ENCODE measurements around the gene PRICKLE3. TPM values are rescaled to one million over a fixed set of nuclear protein-coding genes. Genes with fewer than 3 reads are reported as not detected.
"Not testable (repeated sequence)": the region's sequence is repeated elsewhere in the genome, so short reads cannot be mapped to it uniquely, and the experiment has no call there.

Gene PRICKLE3
- total RNA-seq, 1 experiment from 2014 or later: 21.1 TPM

GRCh38 chrX:49189606-49190005 is 3.4 kb upstream of the PRICKLE3 start:
- no peak for DNase-seq (ENCODE audit: low read depth, low spot score)
- in situ Hi-C loops (cut with HindIII; ENCODE audit: low pct_unique_long_range_greater_than_20kb, low sequenced_read_pairs): no loop called here

GRCh38 chrX:49188468-49189076 is 2.4 kb upstream of the PRICKLE3 start:
- in situ Hi-C loops (cut with HindIII; ENCODE audit: low pct_unique_long_range_greater_than_20kb, low sequenced_read_pairs): no loop called here
- DNase-seq (ENCODE audit: low read depth, low spot score): no peak

- DNase-seq (ENCODE audit: low read depth, low spot score): no peak
- in situ Hi-C loops (cut with HindIII; ENCODE audit: low pct_unique_long_range_greater_than_20kb, low sequenced_read_pairs): no loop called here
Measured at GRCh38 chrX:49187526-49187925, 1.4 kb upstream of the PRICKLE3 start.

DNA sequence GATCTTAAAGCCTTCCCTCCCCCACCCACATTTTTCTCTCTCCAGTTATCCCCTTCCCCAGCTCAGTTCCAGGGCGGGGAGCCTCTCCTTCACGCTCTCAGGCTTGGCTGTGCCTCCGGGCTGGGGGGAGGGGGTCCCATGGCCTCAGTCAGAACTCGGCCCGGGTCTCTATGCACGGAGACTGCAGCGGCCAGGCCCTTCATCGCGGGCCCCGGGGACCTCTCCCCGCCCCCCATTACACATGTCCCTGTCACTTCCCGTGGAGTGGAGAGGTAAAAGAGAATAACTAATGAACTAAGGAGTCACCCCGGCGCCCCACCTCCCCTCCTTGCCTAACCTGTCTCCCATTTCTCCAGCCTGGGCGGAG is 838 bp upstream of the PRICKLE3 start:
- no peak for DNase-seq (ENCODE audit: low read depth, low spot score)
- in situ Hi-C loops (cut with HindIII; ENCODE audit: low pct_unique_long_range_greater_than_20kb, low sequenced_read_pairs): no loop called here

DNA sequence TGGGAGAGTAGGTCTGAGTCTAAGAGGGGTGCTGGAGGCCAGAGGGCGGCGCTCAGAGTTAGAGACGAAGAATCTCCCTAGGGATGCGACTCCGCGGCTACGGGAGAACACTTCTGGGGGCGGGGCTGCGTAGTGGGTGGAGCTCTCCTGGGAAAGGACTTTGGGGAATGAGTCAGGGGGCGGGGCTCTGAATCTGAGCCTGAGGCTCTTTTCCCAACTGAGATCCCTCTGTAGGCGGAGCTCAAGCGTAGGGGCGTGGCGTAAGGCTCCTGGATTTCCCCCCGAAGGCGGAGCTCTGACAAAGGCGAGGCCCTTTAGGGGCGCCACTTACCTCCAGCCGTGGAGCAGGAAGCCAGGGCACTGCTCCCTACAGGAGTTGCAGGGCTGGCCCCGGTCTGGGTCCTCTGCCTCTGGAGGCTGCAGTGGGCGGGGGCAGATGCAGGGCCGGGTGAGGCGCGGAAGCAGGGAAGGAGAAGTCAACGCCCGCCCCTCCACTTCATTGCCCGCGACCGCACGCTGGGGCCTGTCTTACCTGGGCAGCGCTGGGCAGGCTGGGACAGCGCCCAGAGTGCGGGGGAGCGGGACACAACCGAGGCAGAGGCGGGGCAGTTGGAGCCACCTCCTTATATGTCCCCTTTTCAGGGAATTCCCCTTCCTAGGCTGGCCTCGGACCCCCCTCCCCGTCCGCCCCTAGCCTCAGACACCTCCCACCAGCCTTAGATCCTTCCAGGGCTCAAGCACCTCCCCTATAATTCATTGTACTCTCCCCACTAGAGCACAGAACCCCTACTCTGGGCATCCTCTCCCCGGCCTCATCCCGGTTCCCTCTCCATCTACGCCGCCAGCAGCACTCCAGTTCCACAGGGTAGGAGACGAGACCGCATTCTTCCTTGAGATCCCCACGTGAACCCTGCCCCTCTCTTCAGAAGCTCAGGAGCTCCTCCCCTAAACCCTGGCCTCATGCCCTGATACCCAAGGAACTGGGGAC is 1.6 kb downstream of the PRICKLE3 start:
- in situ Hi-C loops (cut with HindIII; ENCODE audit: low pct_unique_long_range_greater_than_20kb, low sequenced_read_pairs): no loop called here
- DNase-seq (ENCODE audit: low read depth, low spot score): peak; percentile 91

DNA sequence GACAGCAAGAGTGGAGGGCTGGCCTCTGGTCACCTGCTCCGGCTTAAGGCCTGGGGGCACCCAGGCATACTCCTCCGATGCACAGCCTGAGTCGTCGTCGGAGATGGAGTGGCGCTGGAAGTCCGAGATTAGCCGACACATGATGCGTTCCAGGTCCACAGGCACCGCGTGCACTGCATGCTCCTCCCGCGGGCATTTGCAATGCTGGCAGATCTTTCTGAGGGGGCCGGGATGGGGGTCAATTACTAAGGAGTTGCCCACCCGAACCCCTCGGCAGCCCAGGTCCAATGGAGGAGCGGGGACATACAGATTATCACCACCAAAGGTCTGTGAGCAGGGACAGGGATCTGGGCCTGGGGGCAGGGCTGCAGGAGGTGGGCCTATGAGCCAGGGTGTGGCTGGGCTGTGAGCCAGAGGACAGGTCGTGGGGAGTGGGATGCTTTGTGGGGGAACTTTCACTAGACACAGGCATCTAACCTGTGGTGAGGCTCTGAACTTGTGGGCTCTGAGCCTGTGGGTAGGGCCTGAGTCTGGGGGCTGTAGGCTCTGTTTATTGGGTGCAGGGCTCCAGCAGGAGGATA is 2.4 kb downstream of the PRICKLE3 start:
- no peak for DNase-seq (ENCODE audit: low read depth, low spot score)
- in situ Hi-C loops (cut with HindIII; ENCODE audit: low pct_unique_long_range_greater_than_20kb, low sequenced_read_pairs): no loop called here

DNA sequence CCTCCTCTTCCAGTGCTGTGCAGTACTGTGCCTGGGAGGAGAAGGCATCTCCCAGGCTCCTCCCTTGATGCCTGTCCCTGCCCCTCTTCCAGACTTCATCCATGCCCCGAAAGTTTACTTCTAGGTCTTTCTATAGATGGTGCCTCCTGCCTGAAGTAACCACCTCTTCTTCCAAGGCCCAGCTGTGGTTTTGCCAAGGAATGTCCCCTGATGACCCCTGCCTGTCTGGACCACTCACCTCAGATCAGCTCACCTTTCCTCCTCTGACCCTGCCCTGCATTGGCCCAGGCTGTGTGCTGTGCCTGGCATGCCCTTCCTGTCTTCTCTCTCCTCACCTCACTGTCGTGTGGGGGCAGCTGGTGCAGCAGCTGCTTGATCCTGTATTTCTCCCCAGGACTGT is 6.8 kb downstream of the PRICKLE3 start:
- no peak for DNase-seq (ENCODE audit: low read depth, low spot score)
- in situ Hi-C loops (cut with HindIII; ENCODE audit: low pct_unique_long_range_greater_than_20kb, low sequenced_read_pairs): no loop called here

- in situ Hi-C loops (cut with HindIII; ENCODE audit: low pct_unique_long_range_greater_than_20kb, low sequenced_read_pairs): no loop called here
- no peak for DNase-seq (ENCODE audit: low read depth, low spot score)
Measured at GRCh38 chrX:49178537-49178936, 7.6 kb downstream of the PRICKLE3 start.

GRCh38 chrX:49177873-49178480 is 8.2 kb downstream of the PRICKLE3 start:
- in situ Hi-C loops (cut with HindIII; ENCODE audit: low pct_unique_long_range_greater_than_20kb, low sequenced_read_pairs): no loop called here
- DNase-seq (ENCODE audit: low read depth, low spot score): no peak

DNA sequence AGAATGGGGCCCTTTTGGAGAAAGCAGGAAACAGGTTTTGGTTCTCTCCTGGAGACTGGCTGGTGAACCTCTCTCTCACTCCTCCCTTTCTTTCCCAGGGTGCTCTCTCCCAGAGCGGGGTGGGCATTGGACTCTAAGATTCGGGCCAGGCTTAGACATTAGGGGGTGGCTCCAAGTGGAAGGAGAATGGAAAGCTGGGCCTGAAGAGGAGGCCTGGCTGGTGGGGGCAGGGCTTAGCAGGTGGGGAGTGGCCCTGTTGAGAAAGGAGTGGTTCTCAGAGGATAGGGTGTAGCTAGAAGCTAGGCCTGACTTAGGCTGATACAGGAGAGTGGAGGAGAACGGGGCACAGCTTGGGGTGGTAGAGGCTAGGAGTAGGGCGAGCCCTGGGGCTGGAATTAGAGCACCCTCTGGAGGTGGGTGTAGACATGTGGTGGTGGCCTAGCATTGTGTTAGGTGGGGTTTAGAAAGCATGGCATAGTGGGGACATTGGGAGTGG is 8.8 kb downstream of the PRICKLE3 start:
- no peak for DNase-seq (ENCODE audit: low read depth, low spot score)
- in situ Hi-C loops (cut with HindIII; ENCODE audit: low pct_unique_long_range_greater_than_20kb, low sequenced_read_pairs): no loop called here

DNA sequence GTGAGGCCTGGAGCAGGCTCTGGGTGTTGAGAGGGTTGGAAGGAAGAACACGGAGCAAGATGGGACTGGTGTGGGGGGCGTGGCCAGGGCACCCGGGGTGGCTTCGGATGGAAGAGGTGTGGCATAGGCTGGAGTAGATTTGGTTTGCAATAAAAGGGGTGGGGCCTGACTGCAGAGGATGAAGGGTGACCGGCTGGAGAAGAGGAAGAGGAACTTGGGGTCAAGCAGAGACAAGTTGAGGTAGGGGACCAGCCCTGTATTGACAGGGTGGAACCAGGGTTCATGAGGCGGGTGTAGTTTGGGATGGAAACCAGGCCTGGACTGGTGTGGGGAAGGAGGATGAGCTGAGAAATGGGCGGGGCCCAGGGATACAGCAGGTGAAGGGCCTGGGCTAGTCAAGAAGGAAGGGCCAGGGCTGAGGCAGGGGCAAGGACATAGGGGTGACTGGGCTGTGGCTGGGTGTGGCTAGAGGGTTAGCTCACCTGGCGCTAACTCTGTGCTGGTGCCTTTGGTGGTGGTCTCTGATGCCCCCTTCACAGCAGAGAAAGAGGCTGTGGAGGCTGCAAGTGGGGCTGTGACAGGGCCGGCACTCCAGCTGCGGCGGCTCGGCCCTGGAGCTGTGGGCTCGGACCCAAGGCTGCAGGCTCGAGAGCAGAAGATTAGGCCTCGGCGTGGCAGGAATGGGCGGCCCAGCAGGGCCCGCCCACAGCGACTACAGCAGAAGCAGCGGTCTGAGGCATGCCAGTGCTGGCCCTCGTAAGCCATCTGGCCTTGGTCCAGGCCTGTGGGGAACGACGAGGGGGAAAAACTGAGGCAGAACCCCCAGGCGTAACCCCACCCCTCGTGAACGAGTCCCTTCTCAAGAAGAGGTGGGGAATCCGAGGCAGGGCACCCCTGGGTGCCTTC is 9.5 kb downstream of the PRICKLE3 start:
- no peak for DNase-seq (ENCODE audit: low read depth, low spot score)
- in situ Hi-C loops (cut with HindIII; ENCODE audit: low pct_unique_long_range_greater_than_20kb, low sequenced_read_pairs): no loop called here

DNA sequence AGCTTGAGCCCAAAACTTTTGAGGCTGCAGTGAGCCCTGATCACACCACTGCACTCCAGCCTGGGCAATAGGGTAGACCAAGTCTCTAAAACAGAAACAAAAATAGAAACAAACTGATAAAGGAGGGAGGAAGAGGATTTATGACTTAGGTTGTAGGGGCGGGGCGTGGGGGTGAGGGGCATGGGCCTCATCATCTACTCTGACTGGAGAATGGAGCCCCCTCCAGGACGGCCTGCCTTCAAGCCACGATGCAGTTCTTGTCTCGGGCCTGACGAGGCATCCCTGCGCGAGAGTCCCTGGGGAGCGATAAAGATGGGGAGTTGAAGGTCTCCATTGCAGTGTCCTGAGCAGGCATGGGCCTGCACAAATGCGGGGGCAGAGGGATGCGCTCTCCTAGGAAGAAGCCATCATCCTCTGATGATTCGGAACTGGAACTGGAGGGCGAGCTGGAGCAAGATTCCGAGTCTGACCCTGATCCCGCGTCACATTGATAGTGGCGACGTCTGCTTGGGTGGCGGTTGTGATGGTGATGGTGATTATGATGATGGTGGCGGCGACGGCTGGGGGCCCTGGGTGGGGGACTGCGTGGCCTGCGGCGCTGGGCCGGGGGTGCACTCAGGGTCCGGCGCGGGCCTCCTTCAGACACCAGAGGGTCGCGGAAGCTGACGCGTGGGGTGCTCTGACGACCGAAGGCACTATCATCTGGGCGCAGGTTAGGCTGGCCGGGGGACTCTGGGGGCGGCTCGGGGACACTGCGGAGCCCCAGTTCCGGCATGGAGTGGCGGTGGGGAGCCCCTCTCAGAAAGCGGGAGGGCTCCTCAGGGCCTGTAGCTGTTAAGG is 10.5 kb downstream of the PRICKLE3 start:
- DNase-seq (ENCODE audit: low read depth, low spot score): no peak
- in situ Hi-C loops (cut with HindIII; ENCODE audit: low pct_unique_long_range_greater_than_20kb, low sequenced_read_pairs): no loop called here

DNA sequence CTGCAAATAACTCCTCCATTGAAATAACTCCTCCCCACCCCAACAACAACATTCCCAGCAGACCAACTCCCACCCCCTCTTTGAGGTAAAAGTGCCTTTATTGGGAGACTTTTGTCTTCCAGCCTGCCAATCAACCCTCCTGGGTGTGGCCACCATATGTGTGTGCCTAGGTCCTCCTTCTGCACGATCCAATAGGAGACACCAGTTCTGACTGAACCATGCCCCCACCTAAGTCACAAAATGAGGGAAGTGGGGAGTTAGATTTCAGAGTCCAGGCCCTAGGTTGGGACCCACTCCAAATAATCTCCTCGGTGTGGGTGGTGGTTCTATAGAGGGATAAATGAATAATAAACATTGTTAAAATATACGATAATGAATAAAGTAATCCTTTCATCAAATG is 11.4 kb downstream of the PRICKLE3 start:
- peak; percentile 46 for DNase-seq (ENCODE audit: low read depth, low spot score)
- in situ Hi-C loops (cut with HindIII; ENCODE audit: low pct_unique_long_range_greater_than_20kb, low sequenced_read_pairs): no loop called here

GRCh38 chrX:49173544-49173943 is 12.6 kb downstream of the PRICKLE3 start:
- in situ Hi-C loops (cut with HindIII; ENCODE audit: low pct_unique_long_range_greater_than_20kb, low sequenced_read_pairs); DNase-seq (ENCODE audit: low read depth, low spot score): not testable (repeated sequence)

DNA sequence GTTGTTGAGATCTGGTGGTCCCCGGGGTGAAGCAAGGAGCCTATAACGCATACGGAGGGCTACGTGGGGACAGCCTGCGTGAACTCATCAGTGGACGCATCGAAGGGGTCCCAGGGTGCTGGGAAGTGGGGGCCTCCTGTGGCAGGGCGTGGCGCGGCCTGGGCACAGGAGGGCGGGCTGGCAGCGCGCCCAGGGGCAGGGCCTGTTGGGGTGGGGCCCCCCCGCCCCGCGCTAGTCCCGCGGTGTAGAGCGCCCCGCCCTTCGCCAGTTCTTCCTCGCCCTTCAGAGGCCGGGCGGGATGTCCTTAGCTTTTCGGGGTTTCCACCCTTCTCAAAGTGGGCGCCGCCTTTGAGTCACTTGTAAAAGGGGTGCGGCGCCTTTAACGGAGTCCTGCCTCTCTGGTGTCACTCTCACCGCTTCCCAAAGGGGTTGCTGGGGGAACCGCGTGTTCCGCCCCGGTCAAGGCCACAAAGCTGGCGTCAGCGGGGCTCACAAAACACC is 13.8 kb downstream of the PRICKLE3 start:
- in situ Hi-C loops (cut with HindIII; ENCODE audit: low pct_unique_long_range_greater_than_20kb, low sequenced_read_pairs): no loop called here
- no peak for DNase-seq (ENCODE audit: low read depth, low spot score)

DNA sequence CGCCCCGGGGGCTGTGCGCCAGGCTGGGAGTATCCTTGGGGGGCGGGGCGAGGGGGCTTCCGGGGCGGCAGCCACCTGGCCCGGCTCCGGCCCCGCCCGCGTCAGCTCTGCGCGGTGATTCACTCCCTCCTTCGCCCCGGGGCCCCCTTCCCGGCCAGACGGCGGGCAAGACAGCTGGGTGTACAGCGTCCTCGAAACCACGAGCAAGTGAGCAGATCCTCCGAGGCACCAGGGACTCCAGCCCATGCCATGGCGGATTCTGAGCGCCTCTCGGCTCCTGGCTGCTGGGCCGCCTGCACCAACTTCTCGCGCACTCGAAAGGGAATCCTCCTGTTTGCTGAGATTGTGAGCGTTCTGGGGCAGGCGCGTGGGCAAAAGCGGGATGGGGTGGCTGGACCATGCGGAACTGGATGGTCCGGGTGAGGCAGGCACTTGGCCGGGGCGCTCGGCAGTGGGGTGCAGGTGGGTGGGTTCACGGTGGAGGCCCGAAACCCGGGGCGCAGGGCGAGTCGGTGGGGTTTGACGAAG is 14.4 kb downstream of the PRICKLE3 start, which contains the start of gene PLP2:
TSS of gene PLP2 (plus strand) at position 147 of the 528 bp plus-strand sequence. CDS start at position 250, 103 bp downstream.
- no peak for DNase-seq (ENCODE audit: low read depth, low spot score)
- in situ Hi-C loops (cut with HindIII; ENCODE audit: low pct_unique_long_range_greater_than_20kb, low sequenced_read_pairs): no loop called here

Measured in SK-MEL-5 (cell line).